Osteocyte (in vitro differentiated cells): ENCODE results near the gene ATP6AP1. TPM values are rescaled to one million over a fixed set of nuclear protein-coding genes. Genes with fewer than 3 reads are reported as not detected.

Source experiments
- DNase-seq: peaks from one replicate; pipeline ENCODE4 v3.0.0; 2021; ENCODE audit warnings: mixed read lengths; ENCODE audit not compliant: unreplicated experiment; ENCODE audit errors: extremely low spot score
- H3K27ac Mint-ChIP-seq: one replicate; pipeline ENCODE4 v1.8.0; 2021; ENCODE audit warnings: mild to moderate bottlenecking, mixed read lengths; ENCODE audit not compliant: unreplicated experiment
- H3K27me3 Mint-ChIP-seq: one replicate; pipeline ENCODE4 v1.8.0; 2021; ENCODE audit warnings: mixed read lengths; ENCODE audit not compliant: unreplicated experiment
- H3K36me3 Mint-ChIP-seq: one replicate; pipeline ENCODE4 v1.8.0; 2021; ENCODE audit warnings: mixed read lengths; ENCODE audit not compliant: unreplicated experiment
- H3K4me1 Mint-ChIP-seq: one replicate; pipeline ENCODE4 v1.8.0; 2021; ENCODE audit warnings: mixed read lengths; ENCODE audit not compliant: unreplicated experiment
- H3K4me3 Mint-ChIP-seq: one replicate; pipeline ENCODE4 v1.8.0; 2021; ENCODE audit warnings: mild to moderate bottlenecking, moderate library complexity, mixed read lengths; ENCODE audit not compliant: unreplicated experiment
- H3K9me3 Mint-ChIP-seq: one replicate; pipeline ENCODE4 v1.8.0; 2021; ENCODE audit warnings: mixed read lengths; ENCODE audit not compliant: unreplicated experiment
- CTCF ChIP-seq: fragments of 200-600 bp; sonication (generic); IDR thresholded peaks from 2 replicates; pipeline ENCODE4 v1.5.0; 2021; ENCODE audit warnings: antibody characterized with exemption, mild to moderate bottlenecking, moderate library complexity
- total RNA-seq: library from RNA; stranded (reverse); gene quantifications from 2 replicates; pipeline ENCODE4 v1.2.1, GENCODE V29; 2021

Gene ATP6AP1
- total RNA-seq, 1 donor from 2014 or later: 144 TPM

DNA sequence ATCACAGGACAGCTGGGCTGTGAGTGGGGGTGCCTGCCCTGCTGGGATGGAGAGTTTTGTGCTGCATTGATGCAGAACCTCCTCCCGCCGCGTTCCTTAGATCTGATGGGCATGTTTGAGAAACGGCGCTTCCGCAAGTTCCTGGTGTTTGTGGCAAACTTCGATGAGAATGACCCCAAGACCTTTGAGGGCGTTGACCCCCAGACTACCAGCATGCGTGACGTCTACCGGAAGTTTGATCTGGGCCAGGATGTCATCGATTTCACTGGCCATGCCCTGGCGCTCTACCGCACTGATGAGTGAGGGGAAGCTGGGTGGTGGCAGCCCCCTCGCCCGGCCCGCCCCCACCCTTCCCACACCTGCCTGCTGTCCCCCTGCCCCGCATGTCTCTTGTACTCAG lies 11.4 kb downstream of the ATP6AP1 start:
- H3K36me3 Mint-ChIP-seq: peaks cover 5% of the 10 kb centered on the region
- H3K27ac Mint-ChIP-seq: no peak overlapping the region
- DNase-seq: no peak
- no peaks in the 10 kb centered on the region for H3K9me3 Mint-ChIP-seq
- no peaks in the 10 kb centered on the region for H3K27me3 Mint-ChIP-seq
- no peak for TF ChIP-seq CTCF
- no peak overlapping the region for H3K4me3 Mint-ChIP-seq
- peaks cover 11% of the 10 kb centered on the region for H3K4me1 Mint-ChIP-seq

GRCh38 chrX:154440623-154441357 lies 12.3 kb downstream of the ATP6AP1 start:
- H3K27ac Mint-ChIP-seq: no peak overlapping the region
- no peak for TF ChIP-seq CTCF
- peaks cover 5% of the 10 kb centered on the region for H3K36me3 Mint-ChIP-seq
- no peaks in the 10 kb centered on the region for H3K9me3 Mint-ChIP-seq
- no peak for DNase-seq
- no peak overlapping the region for H3K4me3 Mint-ChIP-seq
- peaks cover 11% of the 10 kb centered on the region for H3K4me1 Mint-ChIP-seq
- no peaks in the 10 kb centered on the region for H3K27me3 Mint-ChIP-seq

- peaks cover 5% of the 10 kb centered on the region for H3K36me3 Mint-ChIP-seq
- TF ChIP-seq CTCF: no peak
- H3K27me3 Mint-ChIP-seq: no peaks in the 10 kb centered on the region
- H3K9me3 Mint-ChIP-seq: no peaks in the 10 kb centered on the region
- no peak for DNase-seq
- no peak overlapping the region for H3K4me3 Mint-ChIP-seq
- H3K4me1 Mint-ChIP-seq: peaks cover 12% of the 10 kb centered on the region
- no peak overlapping the region for H3K27ac Mint-ChIP-seq
Measured at GRCh38 chrX:154441564-154441963, 13.1 kb downstream of the ATP6AP1 start.

- Mint-ChIP-seq H3K4me3 (no peak overlapping the region), H3K27me3 (no peaks in the 10 kb centered on the region), H3K4me1 (peaks cover 12% of the 10 kb centered on the region), H3K9me3 (no peaks in the 10 kb centered on the region), H3K27ac (no peak overlapping the region), H3K36me3 (peaks cover 8% of the 10 kb centered on the region)
- no peak for TF ChIP-seq CTCF
- no peak for DNase-seq
Measured at GRCh38 chrX:154441984-154442707, 13.7 kb downstream of the ATP6AP1 start.

- peak overlapping the region; percentile 73 for H3K4me3 Mint-ChIP-seq
- H3K9me3 Mint-ChIP-seq: no peaks in the 10 kb centered on the region
- peaks cover 8% of the 10 kb centered on the region for H3K4me1 Mint-ChIP-seq
- DNase-seq: no peak
- peaks cover 11% of the 10 kb centered on the region for H3K36me3 Mint-ChIP-seq
- peak overlapping the region; percentile 89 for H3K27ac Mint-ChIP-seq
- H3K27me3 Mint-ChIP-seq: no peaks in the 10 kb centered on the region
- TF ChIP-seq CTCF: no peak
Measured at GRCh38 chrX:154443479-154443910, 15.0 kb downstream of the ATP6AP1 start.
